CD4-positive, CD25-positive, alpha-beta regulatory T cell (primary cell): ENCODE measurements around the gene FGFR2. TPM values are rescaled to one million over a fixed set of nuclear protein-coding genes. Genes with fewer than 3 reads are reported as not detected.

Experiments
- ATAC-seq, 2 donors: fragments of 150-1000 bp; cut with Tn5 transposase; one replicate each; pipeline ENCODE4 v1.10.0; 2021; ENCODE audit warnings: low read depth in 2 of 2, moderate number of reproducible peaks in 2 of 2, moderate library complexity in 1 of 2
- DNase-seq, 3 donors: peaks; one replicate each; pipeline versions ENCODE4 v3.0.0 to v3.0.0-alpha.2; 2012 to 2022; ENCODE audit warnings: mixed read lengths in 1 of 3
- H3K27ac ChIP-seq: one replicate; pipeline ENCODE4 v1.7.0; 2013; ENCODE audit warnings: mild to moderate bottlenecking, low read length; ENCODE audit not compliant: insufficient read depth, poor library complexity, severe bottlenecking
- H3K27me3 ChIP-seq: one replicate; pipeline ENCODE4 v1.7.0; 2013; ENCODE audit warnings: low read length; ENCODE audit not compliant: control insufficient read depth, insufficient read depth
- H3K36me3 ChIP-seq: one replicate; pipeline ENCODE4 v1.7.0; 2013; ENCODE audit warnings: mild to moderate bottlenecking, low read length, moderate library complexity; ENCODE audit not compliant: control insufficient read depth, insufficient read depth
- H3K4me1 ChIP-seq: 2 replicates; pipeline ENCODE4 v1.7.0; 2013; ENCODE audit warnings: mild to moderate bottlenecking, low read length; ENCODE audit not compliant: insufficient read depth, control insufficient read depth, poor library complexity, severe bottlenecking
- H3K4me3 ChIP-seq: one replicate; pipeline ENCODE4 v1.7.0; 2013; ENCODE audit warnings: low read depth, mild to moderate bottlenecking, low read length, moderate library complexity
- H3K9me3 ChIP-seq, 2 experiments: 1 replicate in 1 of 2; 2 replicates in 1 of 2; pipeline ENCODE4 v1.7.0; 2013; ENCODE audit warnings: low read length in 2 of 2, mild to moderate bottlenecking in 1 of 2, moderate library complexity in 1 of 2; ENCODE audit not compliant: control insufficient read depth in 2 of 2
- H3K27ac Mint-ChIP-seq, 3 donors: one replicate each; pipeline ENCODE4 v1.8.0; 2020 to 2022; ENCODE audit warnings: mild to moderate bottlenecking in 3 of 3, mixed read lengths in 3 of 3, moderate library complexity in 2 of 3
- H3K27me3 Mint-ChIP-seq: one replicate; pipeline ENCODE4 v1.8.0; 2022; ENCODE audit warnings: mild to moderate bottlenecking, mixed read lengths
- H3K36me3 Mint-ChIP-seq: one replicate; pipeline ENCODE4 v1.8.0; 2020; ENCODE audit warnings: mixed read lengths
- H3K4me1 Mint-ChIP-seq, 4 donors: one replicate each; pipeline ENCODE4 v1.8.0; 2020 to 2022; ENCODE audit warnings: mixed read lengths in 4 of 4, mild to moderate bottlenecking in 1 of 4
- H3K4me3 Mint-ChIP-seq, 4 donors: one replicate each; pipeline ENCODE4 v1.8.0; 2020 to 2022; ENCODE audit warnings: mild to moderate bottlenecking in 4 of 4, mixed read lengths in 4 of 4, moderate library complexity in 3 of 4
- H3K9me3 Mint-ChIP-seq, 7 donors: one replicate each; pipeline ENCODE4 v1.8.0; 2020 to 2022; ENCODE audit warnings: mixed read lengths in 7 of 7, mild to moderate bottlenecking in 3 of 7, moderate library complexity in 2 of 7
- polyA plus RNA-seq, 4 donors: library from polyadenylated mRNA; unstranded; fragments of 300-500 nt; fragmentation: Illumina TruSeq; gene quantifications; one replicate each; pipeline ENCODE4 v1.2.3, GENCODE V29; 2021
- total RNA-seq: library from RNA; stranded (reverse); gene quantifications from one replicate; pipeline ENCODE4 v1.2.3, GENCODE V29; 2022

The FGFR2 gene
- total and polyA plus RNA-seq, 5 donors from 2014 or later, result 0.32 to 3.1 (median 0.60) TPM

- no peaks in the 10 kb centered on the region for H3K36me3 ChIP-seq
- Mint-ChIP-seq H3K4me3 (no peak overlapping the region), H3K9me3 (peaks cover 0 to 3% (median 0%) of the 10 kb centered on the region in 7 donors), H3K27me3 (no peaks in the 10 kb centered on the region), H3K4me1 (no peaks in the 10 kb centered on the region), H3K27ac (no peak overlapping the region), H3K36me3 (no peaks in the 10 kb centered on the region)
- no peak overlapping the region for H3K4me3 ChIP-seq
- no peaks in the 10 kb centered on the region for H3K27me3 ChIP-seq
- no peak for ATAC-seq
- H3K9me3 ChIP-seq, result no peaks in the 10 kb centered on the region
- no peak overlapping the region for H3K27ac ChIP-seq
- H3K4me1 ChIP-seq, result no peaks in the 10 kb centered on the region
- DNase-seq, result no peak
These were observed 143.5 kb downstream of the FGFR2 start for GRCh38 chr10:121454781-121455180.

- no peaks in the 10 kb centered on the region for H3K9me3 ChIP-seq
- H3K27me3 ChIP-seq, result no peaks in the 10 kb centered on the region
- H3K4me3 ChIP-seq, result no peak overlapping the region
- Mint-ChIP-seq H3K36me3 (no peaks in the 10 kb centered on the region), H3K4me3 (no peak overlapping the region), H3K27ac (no peak overlapping the region), H3K9me3 (peaks cover 0 to 2% (median 0%) of the 10 kb centered on the region in 7 donors), H3K27me3 (no peaks in the 10 kb centered on the region), H3K4me1 (no peaks in the 10 kb centered on the region)
- DNase-seq (no peak), ATAC-seq (no peak)
- no peaks in the 10 kb centered on the region for H3K36me3 ChIP-seq
- no peak overlapping the region for H3K27ac ChIP-seq
- H3K4me1 ChIP-seq, result no peaks in the 10 kb centered on the region
These were observed 145.1 kb downstream of the FGFR2 start for GRCh38 chr10:121453160-121453559.

- Histone ChIP-seq H3K36me3 (no peaks in the 10 kb centered on the region), H3K27ac (no peak overlapping the region), H3K4me1 (no peaks in the 10 kb centered on the region), H3K9me3 (no peaks in the 10 kb centered on the region), H3K4me3 (no peak overlapping the region), H3K27me3 (no peaks in the 10 kb centered on the region)
- H3K4me1 Mint-ChIP-seq, result no peaks in the 10 kb centered on the region
- no peak for ATAC-seq
- H3K4me3 Mint-ChIP-seq, result no peak overlapping the region
- H3K9me3 Mint-ChIP-seq, result peaks cover 0 to 2% (median 0%) of the 10 kb centered on the region in 7 donors
- H3K36me3 Mint-ChIP-seq, result no peaks in the 10 kb centered on the region
- H3K27me3 Mint-ChIP-seq, result no peaks in the 10 kb centered on the region
- DNase-seq, result no peak
- H3K27ac Mint-ChIP-seq, result no peak overlapping the region
These were observed 145.7 kb downstream of the FGFR2 start for GRCh38 chr10:121452581-121452980.

- Histone ChIP-seq H3K27ac (no peak overlapping the region), H3K27me3 (no peaks in the 10 kb centered on the region), H3K9me3 (no peaks in the 10 kb centered on the region), H3K4me1 (no peaks in the 10 kb centered on the region), H3K4me3 (no peak overlapping the region), H3K36me3 (no peaks in the 10 kb centered on the region)
- H3K4me3 Mint-ChIP-seq, result no peak overlapping the region
- no peak overlapping the region for H3K27ac Mint-ChIP-seq
- no peaks in the 10 kb centered on the region for H3K4me1 Mint-ChIP-seq
- ATAC-seq (no peak), DNase-seq (no peak)
- no peaks in the 10 kb centered on the region for H3K9me3 Mint-ChIP-seq
- no peaks in the 10 kb centered on the region for H3K27me3 Mint-ChIP-seq
- no peaks in the 10 kb centered on the region for H3K36me3 Mint-ChIP-seq
These were observed 148.0 kb downstream of the FGFR2 start for GRCh38 chr10:121450247-121450646.

GRCh38 chr10:121449482-121449924 is 148.7 kb downstream of the FGFR2 start:
- no peak overlapping the region for H3K4me3 Mint-ChIP-seq
- ATAC-seq (no peak), DNase-seq (no peak)
- H3K4me1 ChIP-seq, result no peaks in the 10 kb centered on the region
- H3K4me3 ChIP-seq, result no peak overlapping the region
- no peaks in the 10 kb centered on the region for H3K9me3 ChIP-seq
- no peaks in the 10 kb centered on the region for H3K36me3 Mint-ChIP-seq
- no peak overlapping the region for H3K27ac ChIP-seq
- H3K27me3 ChIP-seq, result no peaks in the 10 kb centered on the region
- H3K36me3 ChIP-seq, result no peaks in the 10 kb centered on the region
- H3K27me3 Mint-ChIP-seq, result no peaks in the 10 kb centered on the region
- no peak overlapping the region for H3K27ac Mint-ChIP-seq
- no peaks in the 10 kb centered on the region for H3K9me3 Mint-ChIP-seq
- no peaks in the 10 kb centered on the region for H3K4me1 Mint-ChIP-seq

GRCh38 chr10:121448766-121449421 is 149.3 kb downstream of the FGFR2 start:
- DNase-seq (no peak), ATAC-seq (no peak)
- H3K4me1 Mint-ChIP-seq, result no peaks in the 10 kb centered on the region
- no peaks in the 10 kb centered on the region for H3K27me3 ChIP-seq
- H3K27ac Mint-ChIP-seq, result no peak overlapping the region
- H3K9me3 ChIP-seq, result no peaks in the 10 kb centered on the region
- no peaks in the 10 kb centered on the region for H3K4me1 ChIP-seq
- no peaks in the 10 kb centered on the region for H3K27me3 Mint-ChIP-seq
- no peak overlapping the region for H3K27ac ChIP-seq
- no peaks in the 10 kb centered on the region for H3K9me3 Mint-ChIP-seq
- no peaks in the 10 kb centered on the region for H3K36me3 Mint-ChIP-seq
- H3K4me3 ChIP-seq, result no peak overlapping the region
- no peak overlapping the region for H3K4me3 Mint-ChIP-seq
- no peaks in the 10 kb centered on the region for H3K36me3 ChIP-seq

GRCh38 chr10:121444520-121445165 is 153.6 kb downstream of the FGFR2 start:
- H3K4me3 Mint-ChIP-seq, result no peak overlapping the region
- H3K4me3 ChIP-seq, result no peak overlapping the region
- no peaks in the 10 kb centered on the region for H3K9me3 Mint-ChIP-seq
- no peaks in the 10 kb centered on the region for H3K36me3 Mint-ChIP-seq
- H3K27me3 Mint-ChIP-seq, result no peaks in the 10 kb centered on the region
- no peaks in the 10 kb centered on the region for H3K27me3 ChIP-seq
- H3K36me3 ChIP-seq, result no peaks in the 10 kb centered on the region
- H3K4me1 ChIP-seq, result no peaks in the 10 kb centered on the region
- ATAC-seq, result no peak
- no peaks in the 10 kb centered on the region for H3K9me3 ChIP-seq
- no peak for DNase-seq
- H3K27ac ChIP-seq, result no peak overlapping the region
- no peaks in the 10 kb centered on the region for H3K4me1 Mint-ChIP-seq
- no peak overlapping the region for H3K27ac Mint-ChIP-seq
